Kidney (tissue), 14 donors: Measurements from ENCODE around the gene FCAMR. TPM values are rescaled to one million over a fixed set of nuclear protein-coding genes. Genes with fewer than 3 reads are reported as not detected.

ENCODE experiments used
- DNase-seq, 5 donors: peaks; one replicate each; pipeline ENCODE4 v3.0.0-alpha.2; 2013 to 2020
- FAIRE-seq: peaks from 2 replicates; lab custom pipeline; 2012; peaks lifted over from hg19 to GRCh38; lab: Jason Lieb, UNC
- H3K27ac ChIP-seq, 2 donors: one replicate each; pipeline ENCODE4 v1.7.0; 2013; ENCODE audit warnings: low read depth in 2 of 2, low read length in 2 of 2, inconsistent platforms in 1 of 2
- H3K27me3 ChIP-seq: one replicate; pipeline ENCODE4 v1.7.1; 2013; ENCODE audit warnings: low read length, inconsistent platforms; ENCODE audit not compliant: control insufficient read depth, insufficient read depth
- H3K36me3 ChIP-seq, 3 donors: one replicate each; pipeline versions ENCODE4 v1.7.0 to v1.7.1; 2013; ENCODE audit warnings: low read length in 3 of 3, control low read depth in 1 of 3, inconsistent platforms in 1 of 3; ENCODE audit not compliant: insufficient read depth in 3 of 3, control insufficient read depth in 2 of 3
- H3K4me1 ChIP-seq, 3 donors: one replicate each; pipeline versions ENCODE4 v1.7.0 to v1.7.1; 2013; ENCODE audit warnings: low read length in 3 of 3, inconsistent platforms in 1 of 3, low read depth in 1 of 3; ENCODE audit not compliant: control insufficient read depth in 2 of 3, insufficient read depth in 2 of 3
- H3K4me3 ChIP-seq, 3 donors: one replicate each; pipeline versions ENCODE4 v1.7.0 to v1.8.1; 2013; ENCODE audit warnings: low read length in 3 of 3, control low read depth in 1 of 3, inconsistent platforms in 1 of 3
- H3K9ac ChIP-seq, 3 donors: one replicate each; pipeline versions ENCODE4 v1.7.0 to v1.7.1; 2013; ENCODE audit warnings: low read length in 3 of 3, control low read depth in 1 of 3, inconsistent platforms in 1 of 3
- H3K9me3 ChIP-seq, 3 donors: one replicate each; pipeline versions ENCODE4 v1.7.0 to v1.7.1; 2013; ENCODE audit warnings: low read length in 3 of 3, control low read depth in 1 of 3, inconsistent platforms in 1 of 3; ENCODE audit not compliant: control insufficient read depth in 2 of 3, insufficient read depth in 1 of 3
- intact Hi-C: fragments of 100-400 bp; cut with DNase I; formaldehyde crosslinking; loops from one replicate; pipeline ENCODE4 v1.11.1; 2022
- polyA plus RNA-seq: library from polyadenylated mRNA; stranded (reverse); fragments of 350-450 nt; fragmentation: Illumina TruSeq; extraction: RNeasy Lipid Tissue Mini Kit (QIAGEN cat#74804); gene quantifications from one replicate; pipeline ENCODE4 v1.2.3, GENCODE V29; 2014; ENCODE audit warnings: low read depth, low replicate concordance; ENCODE audit not compliant: insufficient read depth
- total RNA-seq: library from RNA; stranded (reverse); fragmentation: NEBNext Ultra II Directional; extraction: Animal tissue kit (Norgen Biotek cat#: 25700); gene quantifications from one replicate; pipeline ENCODE4 v1.2.1, GENCODE V29; 2021
- TF ChIP-seq, protein P1 (sequence below): IDR thresholded peaks from 3 replicates; pipeline ENCODE4 v1.5.1; 2012; ENCODE audit warnings: mild to moderate bottlenecking, moderate library complexity, borderline replicate concordance; ENCODE audit not compliant: insufficient read depth; ENCODE audit errors: extremely low read depth
- donor health status: control.
- donor health status: control.
- donor health status: control.
- donor health status: control.
- donor health status: control.
- donor health status: DM: yes; HTN: yes; CAD: no.
- donor health status: Normal renal cell carcinoma (clear cell type).

The FCAMR gene
- total and polyA plus RNA-seq, 2 donors from 2014 or later, result 1.8 to 34.6 TPM

DNA sequence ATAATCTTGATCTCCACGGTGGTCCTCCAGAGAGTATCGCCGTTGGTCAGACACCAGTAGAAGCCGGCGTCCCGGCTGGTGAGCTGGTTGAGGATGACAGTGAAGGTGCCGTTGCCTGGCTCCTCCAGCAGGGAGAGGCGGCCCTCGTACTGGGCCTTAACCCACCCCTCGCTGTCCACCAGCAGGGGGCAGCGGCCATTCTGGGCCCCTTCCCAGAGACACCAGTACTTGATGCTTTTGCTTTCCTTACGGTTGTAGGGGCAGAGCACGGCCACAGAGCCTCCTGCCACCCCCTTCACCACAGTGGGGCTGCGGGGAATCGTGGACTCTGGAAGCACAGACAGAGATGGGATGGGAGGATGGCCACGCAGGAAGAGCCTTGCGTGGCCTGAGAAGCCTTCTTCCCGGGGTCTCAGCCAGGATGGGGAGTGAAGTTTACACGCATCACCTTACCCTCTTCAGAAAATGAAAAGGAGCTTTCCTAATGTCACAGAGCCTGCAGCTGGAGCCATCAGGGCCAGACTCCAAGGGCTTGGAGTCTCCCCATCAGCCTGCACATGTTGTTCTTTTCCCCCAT, 34.7 kb downstream of the FCAMR start:
- Histone ChIP-seq H3K4me1 (peaks cover 0 to under 1% (median 0%) of the 10 kb centered on the region in 3 donors), H3K4me3 (no peak overlapping the region), H3K9me3 (no peaks in the 10 kb centered on the region), H3K9ac (no peak overlapping the region), H3K27ac (no peak overlapping the region), H3K27me3 (no peaks in the 10 kb centered on the region), H3K36me3 (peaks cover 0 to 21% (median 5%) of the 10 kb centered on the region in 3 donors)
- DNase-seq, result peak in 4 of 5 donors; percentile 34 to 83 (median 43)
- intact Hi-C loops, result no loop called here
- no peak for FAIRE-seq
- TF ChIP-seq, protein P1, sequence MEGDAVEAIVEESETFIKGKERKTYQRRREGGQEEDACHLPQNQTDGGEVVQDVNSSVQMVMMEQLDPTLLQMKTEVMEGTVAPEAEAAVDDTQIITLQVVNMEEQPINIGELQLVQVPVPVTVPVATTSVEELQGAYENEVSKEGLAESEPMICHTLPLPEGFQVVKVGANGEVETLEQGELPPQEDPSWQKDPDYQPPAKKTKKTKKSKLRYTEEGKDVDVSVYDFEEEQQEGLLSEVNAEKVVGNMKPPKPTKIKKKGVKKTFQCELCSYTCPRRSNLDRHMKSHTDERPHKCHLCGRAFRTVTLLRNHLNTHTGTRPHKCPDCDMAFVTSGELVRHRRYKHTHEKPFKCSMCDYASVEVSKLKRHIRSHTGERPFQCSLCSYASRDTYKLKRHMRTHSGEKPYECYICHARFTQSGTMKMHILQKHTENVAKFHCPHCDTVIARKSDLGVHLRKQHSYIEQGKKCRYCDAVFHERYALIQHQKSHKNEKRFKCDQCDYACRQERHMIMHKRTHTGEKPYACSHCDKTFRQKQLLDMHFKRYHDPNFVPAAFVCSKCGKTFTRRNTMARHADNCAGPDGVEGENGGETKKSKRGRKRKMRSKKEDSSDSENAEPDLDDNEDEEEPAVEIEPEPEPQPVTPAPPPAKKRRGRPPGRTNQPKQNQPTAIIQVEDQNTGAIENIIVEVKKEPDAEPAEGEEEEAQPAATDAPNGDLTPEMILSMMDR, result peak; percentile 77

DNA sequence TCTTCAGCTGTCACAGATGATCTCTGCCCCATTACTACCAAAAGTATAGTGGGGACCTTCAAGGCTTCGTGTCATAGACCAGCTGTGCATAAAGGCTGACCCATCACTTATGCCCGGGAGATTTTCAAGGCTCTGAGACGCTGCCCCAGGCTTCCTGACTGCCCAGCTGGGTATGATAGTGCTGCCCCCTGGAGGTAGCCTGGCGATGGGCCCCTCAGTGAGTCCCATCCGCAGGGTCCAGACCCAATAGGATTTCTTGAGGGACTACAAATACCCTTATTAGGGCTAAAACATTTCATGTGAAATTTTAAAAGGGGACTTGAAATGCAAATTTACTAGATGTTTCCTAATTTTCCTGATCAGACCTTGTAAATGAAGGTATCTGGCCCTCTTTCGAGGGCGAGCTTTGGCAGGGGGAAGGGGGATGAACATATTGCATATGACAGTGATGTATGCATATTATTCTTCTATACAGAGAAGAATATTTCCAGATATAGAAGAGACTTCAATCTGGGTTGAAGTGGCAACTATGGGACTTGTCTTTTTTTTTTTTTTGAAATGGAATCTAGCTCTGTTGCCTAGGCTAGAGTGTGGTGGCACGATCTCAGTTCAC, 36.8 kb downstream of the FCAMR start:
- no peaks in the 10 kb centered on the region for H3K9me3 ChIP-seq
- FAIRE-seq (no peak), DNase-seq (no peak)
- no peaks in the 10 kb centered on the region for H3K27me3 ChIP-seq
- H3K36me3 ChIP-seq, result peaks cover 0 to 22% (median 5%) of the 10 kb centered on the region in 3 donors
- H3K4me1 ChIP-seq, result no peaks in the 10 kb centered on the region
- TF ChIP-seq, protein P1, result peak; percentile 38
- intact Hi-C loops, result no loop called here
- no peak overlapping the region for H3K9ac ChIP-seq
- H3K4me3 ChIP-seq, result no peak overlapping the region
- no peak overlapping the region for H3K27ac ChIP-seq

DNA sequence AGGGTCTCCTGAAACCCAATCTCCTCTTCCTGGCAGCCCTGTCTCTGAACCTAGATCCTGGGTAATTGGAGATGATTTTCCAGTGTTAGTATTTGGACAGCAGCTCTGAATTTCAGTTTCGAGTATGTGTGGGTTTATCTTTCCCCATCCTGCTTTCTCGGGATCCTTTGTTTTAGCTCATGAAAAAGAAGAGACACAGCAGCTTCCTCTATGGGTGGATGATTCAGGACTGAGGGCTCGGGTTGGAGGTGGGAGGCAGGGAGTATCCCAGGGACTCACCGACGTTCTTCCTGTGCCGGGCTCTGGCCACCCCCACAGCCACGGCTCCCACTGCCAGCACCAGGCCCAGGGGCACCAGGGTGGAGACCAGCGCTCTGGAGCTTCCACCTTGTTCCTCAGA, 38.1 kb downstream of the FCAMR start:
- TF ChIP-seq, protein P1, result no peak
- H3K27ac ChIP-seq, result no peak overlapping the region
- H3K27me3 ChIP-seq, result no peaks in the 10 kb centered on the region
- no peaks in the 10 kb centered on the region for H3K4me1 ChIP-seq
- no peak for FAIRE-seq
- DNase-seq, result peak in 4 of 5 donors; percentile 45 to 68 (median 52)
- H3K4me3 ChIP-seq, result no peak overlapping the region
- intact Hi-C loops, result no loop called here
- no peaks in the 10 kb centered on the region for H3K9me3 ChIP-seq
- no peak overlapping the region for H3K9ac ChIP-seq
- peaks cover 0 to 22% (median 5%) of the 10 kb centered on the region in 3 donors for H3K36me3 ChIP-seq
